ENCODE measurements around the gene EEIG1. TPM values are rescaled to one million over a fixed set of nuclear protein-coding genes. Genes with fewer than 3 reads are reported as not detected.

Gene EEIG1
- total and polyA plus RNA-seq, 10 of the 15 experiments (the other 5 are each of a cell fraction or from before 2014, with no cell fraction given), result 1.2 to 75.9 (median 9.0) TPM

GRCh38 chr9:128006332-128006996 is 25.7 kb upstream of the EEIG1 start:
- no peak for ATAC-seq
- TF ChIP-seq POU2F2 (IDR thresholded peaks at IDR 0.05; ENCODE audit: borderline replicate concordance, low read depth, low read length) (no peak), NKRF (conservative IDR thresholded peaks at IDR 0.05) (no peak), ELK1 (IDR thresholded peaks at IDR 0.05; ENCODE audit: low read depth, low read length) (no peak), TCF7 (IDR thresholded peaks at IDR 0.05; ENCODE audit: borderline replicate concordance) (no peak), WRNIP1 (IDR thresholded peaks at IDR 0.05; ENCODE audit: borderline replicate concordance, low read depth, low read length) (no peak), NFXL1 (IDR thresholded peaks at IDR 0.05; ENCODE audit: borderline replicate concordance) (no peak), MEF2B (IDR thresholded peaks at IDR 0.05; ENCODE audit: partially characterized antibody, poor library complexity, severe bottlenecking) (no peak), STAT3 (IDR thresholded peaks at IDR 0.05; ENCODE audit: low read depth, low read length) (no peak), EZH2 (IDR thresholded peaks at IDR 0.05; ENCODE audit: borderline replicate concordance, control insufficient read depth, low read depth, low read length) (no peak), ATF2 (IDR thresholded peaks at IDR 0.05; ENCODE audit: low read length) (no peak), SMAD5 (IDR thresholded peaks at IDR 0.05; ENCODE audit: low read depth) (no peak), RB1 (IDR thresholded peaks at IDR 0.05; ENCODE audit: borderline replicate concordance) (no peak), USF1 (IDR thresholded peaks at IDR 0.05; ENCODE audit: borderline replicate concordance, extremely low read length, insufficient read depth, low read depth, low read length) (no peak), NRF1 (conservative IDR thresholded peaks at IDR 0.05; ENCODE audit: low read depth, low read length) (no peak), MTA2 (IDR thresholded peaks at IDR 0.05; ENCODE audit: low read depth) (no peak)
- ChIA-PET CTCF (interaction anchor here (1.5 to 2.1 kb wide), 3 partner anchors 10 to 64 kb away, joined by 5 read pairs; no protein-coding TSS in a partner anchor), RAD21 (ENCODE audit: unreplicated experiment) (interaction anchor here (1.5 kb wide), 1 partner anchor 28 kb away, joined by 4 read pairs; no protein-coding TSS in a partner anchor), POLR2A (interaction anchor here (1.7 kb wide), 1 partner anchor 36 kb away, joined by 6 read pairs; no protein-coding TSS in a partner anchor), SMC1A (ENCODE audit: uncharacterized antibody, unreplicated experiment) (interaction anchor here (1.2 to 1.9 kb wide), 3 partner anchors 24 to 36 kb away, joined by 3 to 5 read pairs (median 4); no protein-coding TSS in a partner anchor)
- Histone ChIP-seq H3K36me3 (ENCODE audit: control insufficient read depth in 2 of 2, insufficient read depth in 2 of 2, low read length in 1 of 2) (no peaks in the 10 kb centered on the region), H3K79me2 (ENCODE audit: control insufficient read depth, insufficient read depth, low read length) (no peaks in the 10 kb centered on the region), H3K4me1 (ENCODE audit: control insufficient read depth, insufficient read depth, low read length) (peaks cover 21% of the 10 kb centered on the region), H4K20me1 (ENCODE audit: control insufficient read depth, insufficient read depth) (no peaks in the 10 kb centered on the region), H2AFZ (ENCODE audit: control insufficient read depth, low read depth, low read length) (no peak overlapping the region), H3K4me2 (ENCODE audit: control insufficient read depth, insufficient read depth) (no peak overlapping the region), H3K4me3 (no peak overlapping the region), H3K27ac (ENCODE audit: control insufficient read depth, insufficient read depth) (no peak overlapping the region), H3K9me3 (replicated peaks; ENCODE audit: control insufficient read depth, insufficient read depth, low read length) (peaks cover 2% of the 10 kb centered on the region; the same call in 1 of the 3 replicates), H3K27me3 (replicated peaks in 1 of 2; ENCODE audit: control insufficient read depth in 2 of 2, insufficient read depth in 2 of 2, low read length in 1 of 2) (no peaks in the 10 kb centered on the region), H3K9ac (ENCODE audit: control insufficient read depth, insufficient read depth, low read length) (no peak overlapping the region)
- in situ Hi-C loops (cut with MboI) (no loop called here), intact Hi-C loops (cut with micrococcal nuclease; ENCODE audit: unreplicated experiment) (no loop called here)
- WGBS (ENCODE audit: insufficient coverage, insufficient replicate concordance, low lambda C conversion rate, missing lambda C conversion rate), result 80% methylated on average over 10 of the region's 11 CpGs
- no peak for DNase-seq (ENCODE audit: low read depth, low spot score)
- no TSS peak for BruUV-seq (replicated peaks)
- FAIRE-seq, result no peak
